Ascending aorta (tissue), 2 donors: ENCODE data around the gene SLC25A33. TPM values are rescaled to one million over a fixed set of nuclear protein-coding genes. Genes with fewer than 3 reads are reported as not detected.

Source experiments
- DNase-seq, 2 donors: peaks; one replicate each; pipeline ENCODE4 v3.0.0-alpha.2; 2019; ENCODE audit warnings: low spot score in 2 of 2
- H3K27ac ChIP-seq, 2 donors: fragments of 200-600 bp; sonication (generic); one replicate each; pipeline ENCODE4 v1.5.1; 2016 to 2017; ENCODE audit warnings: mild to moderate bottlenecking in 1 of 2
- H3K27me3 ChIP-seq: fragments of 200-600 bp; sonication (generic); one replicate; pipeline ENCODE4 v1.5.1; 2017
- H3K36me3 ChIP-seq, 2 donors: fragments of 200-600 bp; sonication (generic); one replicate each; pipeline ENCODE4 v1.5.1; 2016
- H3K4me1 ChIP-seq, 2 donors: fragments of 200-600 bp; sonication (generic); one replicate each; pipeline ENCODE4 v1.5.1; 2016 to 2017; ENCODE audit warnings: mild to moderate bottlenecking in 1 of 2
- H3K4me3 ChIP-seq, 2 donors: fragments of 200-600 bp; sonication (generic); one replicate each; pipeline ENCODE4 v1.5.1; 2016 to 2017; ENCODE audit warnings: mild to moderate bottlenecking in 1 of 2
- H3K9me3 ChIP-seq, 2 donors: fragments of 200-600 bp; sonication (generic); one replicate each; pipeline ENCODE4 v1.5.1; 2016
- CTCF ChIP-seq, 3 experiments: fragments of 200-600 bp in 2 of 3; fragments of 450-650 bp in 1 of 3; sonication (generic) in 2 of 3; IDR thresholded peaks; one replicate each; pipeline ENCODE4 v1.5.1; 2016 to 2019; ENCODE audit warnings: antibody characterized with exemption in 3 of 3, mild to moderate bottlenecking in 1 of 3, moderate library complexity in 1 of 3
- intact Hi-C: fragments of 100-400 bp; cut with DNase I; formaldehyde crosslinking; loops from one replicate; pipeline ENCODE4 v1.15.1; 2023
- total RNA-seq: library from RNA; depleted of rRNA; stranded (reverse); fragments of >200 nt; gene quantifications from one replicate; pipeline ENCODE4 v1.1.0, GENCODE V29; 2016

Gene SLC25A33
- total RNA-seq, 1 donor from 2014 or later, result 0.11 TPM

GRCh38 chr1:9534953-9535352, 4.3 kb upstream of the SLC25A33 start:
- H3K9me3 ChIP-seq, result no peaks in the 10 kb centered on the region
- no peak for DNase-seq
- H3K36me3 ChIP-seq, result no peaks in the 10 kb centered on the region
- no peak overlapping the region for H3K4me3 ChIP-seq
- intact Hi-C loops, result no loop called here
- no peak overlapping the region for H3K27ac ChIP-seq
- H3K27me3 ChIP-seq, result no peaks in the 10 kb centered on the region
- H3K4me1 ChIP-seq, result peaks cover 0 to 4% of the 10 kb centered on the region in 2 donors
- no peak for TF ChIP-seq CTCF (IDR thresholded peaks at IDR 0.05)

- Histone ChIP-seq H3K4me1 (peaks cover 0 to 9% of the 10 kb centered on the region in 2 donors), H3K36me3 (no peaks in the 10 kb centered on the region), H3K4me3 (no peak overlapping the region), H3K9me3 (no peaks in the 10 kb centered on the region), H3K27ac (no peak overlapping the region), H3K27me3 (no peaks in the 10 kb centered on the region)
- DNase-seq, result no peak
- intact Hi-C loops, result no loop called here
- TF ChIP-seq CTCF (IDR thresholded peaks at IDR 0.05), result no peak
Observed at GRCh38 chr1:9536301-9536700, 3.0 kb upstream of the SLC25A33 start.

- DNase-seq, result no peak
- Histone ChIP-seq H3K4me3 (no peak overlapping the region), H3K4me1 (peaks cover 0 to 9% of the 10 kb centered on the region in 2 donors), H3K9me3 (no peaks in the 10 kb centered on the region), H3K27me3 (no peaks in the 10 kb centered on the region), H3K27ac (no peak overlapping the region), H3K36me3 (no peaks in the 10 kb centered on the region)
- intact Hi-C loops, result no loop called here
- TF ChIP-seq CTCF (IDR thresholded peaks at IDR 0.05), result no peak
Observed at GRCh38 chr1:9537863-9538668, 1.2 kb upstream of the SLC25A33 start.

- Histone ChIP-seq H3K4me3 (peak overlapping the region in 1 of 2 donors; percentile 29), H3K27ac (peak overlapping the region; percentile 29 to 44)
Observed at GRCh38 chr1:9538669-9539164, 548 bp upstream of the SLC25A33 start.

GRCh38 chr1:9539829-9540550, 725 bp downstream of the SLC25A33 start:
- peak in 1 of 2 donors; percentile 77 for DNase-seq
- Histone ChIP-seq H3K4me1 (peaks cover 0 to 9% of the 10 kb centered on the region in 2 donors), H3K36me3 (no peaks in the 10 kb centered on the region), H3K27me3 (no peaks in the 10 kb centered on the region), H3K9me3 (no peaks in the 10 kb centered on the region), H3K4me3 (peak overlapping the region; percentile 59 to 90), H3K27ac (peak overlapping the region; percentile 56 to 86)
- intact Hi-C loops, result loop anchor here (1.0 kb wide), 1 partner anchor 48 kb away; the partner anchor contains the start of gene TMEM201
- TF ChIP-seq CTCF (IDR thresholded peaks at IDR 0.05), result no peak

More at GRCh38 chr1:9538669-9539164, 548 bp upstream of the SLC25A33 start:
- intact Hi-C loops, result loop anchor here (1.0 kb wide), 1 partner anchor 50 kb away; the partner anchor contains the start of gene TMEM201
- no peak for DNase-seq
- Histone ChIP-seq H3K4me1 (peaks cover 0 to 9% of the 10 kb centered on the region in 2 donors), H3K27me3 (no peaks in the 10 kb centered on the region), H3K36me3 (no peaks in the 10 kb centered on the region), H3K9me3 (no peaks in the 10 kb centered on the region)
- no peak for TF ChIP-seq CTCF (IDR thresholded peaks at IDR 0.05)
